GM21576 (cell line): Measurements from ENCODE around the gene GNG2.

Experiments
- ATAC-seq: cut with Tn5 transposase; IDR thresholded peaks from one replicate; pipeline ENCODE4 v1.9.1; 2021; ENCODE audit warnings: mild to moderate bottlenecking, moderate library complexity; ENCODE audit not compliant: unreplicated experiment

The GNG2 gene

DNA sequence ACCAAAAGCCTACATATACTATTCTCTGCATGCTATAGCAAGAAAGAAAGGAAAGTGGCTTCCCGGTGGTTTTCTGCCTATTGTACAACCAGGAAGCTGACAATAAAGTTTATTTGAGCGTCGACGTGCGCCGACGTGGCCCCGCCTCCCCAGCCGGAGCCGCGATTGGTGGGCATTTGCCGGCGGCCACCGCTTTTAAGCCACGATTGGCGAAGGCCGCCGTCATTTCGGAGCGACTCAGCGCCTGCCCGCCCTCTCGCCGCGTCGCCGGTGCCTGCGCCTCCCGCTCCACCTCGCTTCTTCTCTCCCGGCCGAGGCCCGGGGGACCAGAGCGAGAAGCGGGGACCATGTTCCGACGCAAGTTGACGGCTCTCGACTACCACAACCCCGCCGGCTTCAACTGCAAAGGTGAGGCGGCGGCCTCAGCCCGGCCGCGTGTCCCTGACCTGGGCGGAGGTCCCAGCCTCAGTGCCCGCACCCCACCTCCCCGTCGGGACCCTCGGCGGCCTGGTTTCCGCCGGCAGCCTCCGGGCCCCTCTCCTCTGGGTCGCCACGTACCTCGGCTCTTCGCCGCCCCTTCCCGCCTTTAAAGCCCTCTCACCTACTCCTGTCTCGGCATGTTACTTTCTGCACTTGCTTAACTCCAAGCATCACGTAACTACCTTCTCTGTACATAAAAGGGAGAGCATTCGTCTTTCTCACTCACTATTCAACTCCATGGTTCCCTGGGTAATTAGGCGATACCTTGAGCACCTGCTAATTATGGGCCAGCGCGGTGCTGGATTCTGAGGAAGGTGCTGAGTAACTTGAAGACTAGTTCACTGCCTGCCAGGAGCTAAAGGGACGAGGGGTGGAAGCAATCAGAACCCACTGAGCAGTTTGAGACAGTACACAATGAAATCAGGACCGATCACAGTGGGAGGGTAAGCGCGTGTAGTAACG is 129.2 kb downstream of the GNG2 start, which contains the start of gene RTRAF:
TSS of gene RTRAF (plus strand) at position 254 of the 942 bp plus-strand sequence. CDS start at position 348, 94 bp downstream.
- peak; percentile 95 for ATAC-seq

DNA sequence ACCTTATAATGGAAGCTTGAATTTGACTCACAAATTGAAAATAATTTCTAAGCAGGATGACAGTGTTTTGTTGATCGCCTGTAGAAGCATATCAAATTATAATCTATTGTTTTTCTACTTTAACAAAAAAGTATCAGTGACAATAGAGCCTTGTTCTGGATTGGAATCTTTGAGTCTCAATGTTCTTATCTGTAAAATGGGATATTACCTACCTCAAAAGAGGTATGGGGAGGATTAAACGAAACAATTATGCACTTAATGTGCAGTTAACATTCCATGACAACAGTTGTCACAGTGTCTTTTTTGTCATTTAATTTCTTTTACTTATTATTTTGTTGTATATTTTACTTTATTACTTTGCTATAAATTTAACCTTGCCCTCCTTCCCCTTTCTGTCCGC is 130.1 kb downstream of the GNG2 start:
- ATAC-seq, result no peak

GRCh38 chr14:51993285-51993920 is 133.0 kb downstream of the GNG2 start:
- ATAC-seq, result no peak

- no peak for ATAC-seq
These were observed 135.8 kb downstream of the GNG2 start for GRCh38 chr14:51996148-51996746.

GRCh38 chr14:51998348-51998747 is 137.9 kb downstream of the GNG2 start:
- no peak for ATAC-seq

DNA sequence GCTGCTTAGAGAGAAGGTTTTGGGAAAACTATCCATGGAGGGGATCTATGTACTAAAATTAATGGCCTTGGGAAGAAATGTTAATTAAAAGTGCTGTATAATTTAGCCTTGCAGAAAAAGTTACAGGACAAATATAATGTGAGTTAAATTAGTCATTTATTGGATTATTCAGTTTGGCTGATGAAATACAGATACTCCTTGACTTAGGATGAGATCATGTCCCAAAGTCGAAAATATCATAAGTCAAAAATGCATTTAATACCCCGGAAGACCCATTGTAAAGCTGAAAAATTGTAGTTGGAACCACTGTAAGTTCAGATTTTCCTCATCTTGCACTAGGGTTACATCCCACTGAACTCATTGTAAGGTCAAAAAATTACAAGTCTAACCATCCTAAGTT is 138.7 kb downstream of the GNG2 start:
- no peak for ATAC-seq

DNA sequence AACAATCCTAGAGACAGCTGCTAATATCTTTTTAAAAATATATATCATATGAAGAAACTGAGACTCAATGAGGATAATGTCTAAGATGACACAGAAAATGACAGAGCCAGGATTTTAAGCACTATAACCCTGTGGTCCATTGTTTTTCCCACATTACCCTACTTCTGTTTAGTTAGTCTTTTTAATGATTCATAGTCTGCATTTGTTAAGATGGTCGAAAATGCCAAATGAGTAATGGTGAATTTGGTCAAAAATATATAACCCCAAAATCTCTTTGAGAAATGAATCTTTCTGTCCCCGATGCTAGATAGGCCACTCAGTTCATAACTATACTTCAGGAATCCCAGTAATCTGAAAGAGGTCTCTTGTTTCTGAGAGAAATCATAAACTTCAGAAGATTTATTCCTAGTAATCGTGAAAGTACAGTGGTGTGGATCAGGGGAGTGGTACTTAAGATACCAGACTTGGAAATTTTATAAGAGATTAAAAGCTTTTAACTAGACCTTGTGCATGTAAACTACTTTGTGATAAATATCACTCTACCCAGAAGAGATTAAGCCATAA is 139.7 kb downstream of the GNG2 start:
- no peak for ATAC-seq

GRCh38 chr14:52000696-52001095 is 140.3 kb downstream of the GNG2 start:
- ATAC-seq, result no peak

DNA sequence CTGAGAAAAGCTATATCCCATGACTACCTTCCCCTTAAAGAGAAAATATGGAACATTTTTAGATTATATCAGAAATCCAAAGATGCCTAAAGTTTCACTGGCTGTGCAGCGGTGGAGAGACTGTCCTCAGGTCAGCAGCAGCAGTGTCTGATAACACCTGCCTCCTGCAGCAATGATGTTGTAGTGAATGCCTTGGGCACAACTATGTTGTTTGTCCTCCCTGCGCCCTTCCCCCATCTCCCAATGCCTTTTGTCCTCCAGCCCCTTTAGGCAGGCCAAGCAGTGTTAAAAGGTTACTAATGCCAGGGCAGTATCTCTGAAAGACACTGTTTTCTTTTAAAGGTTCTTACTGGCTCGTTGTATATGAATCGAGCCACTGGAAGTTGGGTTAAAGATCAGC is 142.1 kb downstream of the GNG2 start:
- ATAC-seq, result no peak

- no peak for ATAC-seq
These were observed 142.9 kb downstream of the GNG2 start for GRCh38 chr14:52003324-52003723.

DNA sequence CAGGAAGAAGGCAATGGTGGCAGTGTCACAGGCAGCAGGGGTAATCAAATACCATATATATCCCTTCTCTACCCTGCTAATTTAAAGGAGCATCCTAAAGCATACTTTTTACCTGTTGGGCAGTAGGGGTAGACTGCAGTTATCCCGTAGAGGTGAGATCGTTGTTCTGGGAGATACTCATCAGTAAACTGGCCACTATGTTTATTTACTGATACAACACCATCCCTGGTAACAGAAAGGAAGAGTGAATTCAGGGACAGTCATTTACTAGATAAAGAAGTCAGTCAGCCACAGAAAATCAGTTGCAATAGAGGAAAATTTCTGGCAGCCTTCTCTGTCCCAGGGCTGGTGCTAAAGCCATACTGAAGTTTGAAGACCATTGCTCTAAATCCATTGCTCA is 145.2 kb downstream of the GNG2 start:
- ATAC-seq, result no peak

GRCh38 chr14:52006361-52006760 is 145.9 kb downstream of the GNG2 start:
- no peak for ATAC-seq

DNA sequence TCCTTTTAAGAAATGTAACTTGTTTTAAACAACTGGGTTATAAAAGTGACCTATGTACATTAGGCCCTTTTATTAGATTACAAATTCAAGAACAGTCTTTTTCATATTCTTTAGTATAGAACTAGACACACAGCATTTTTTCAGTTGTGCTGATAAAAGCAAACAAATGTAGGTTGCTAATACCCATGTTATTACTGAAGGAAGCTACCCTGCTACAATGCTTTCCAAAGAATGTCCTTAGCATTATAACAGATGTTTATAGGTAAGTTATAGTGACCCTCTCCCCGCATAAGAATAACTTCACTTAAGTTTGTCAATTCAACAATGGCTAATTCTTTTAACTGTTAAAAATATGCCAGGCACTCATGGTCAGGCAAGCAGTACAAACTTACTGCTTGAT is 146.8 kb downstream of the GNG2 start:
- ATAC-seq, result no peak

GRCh38 chr14:52007637-52008036 is 147.2 kb downstream of the GNG2 start:
- ATAC-seq, result no peak

DNA sequence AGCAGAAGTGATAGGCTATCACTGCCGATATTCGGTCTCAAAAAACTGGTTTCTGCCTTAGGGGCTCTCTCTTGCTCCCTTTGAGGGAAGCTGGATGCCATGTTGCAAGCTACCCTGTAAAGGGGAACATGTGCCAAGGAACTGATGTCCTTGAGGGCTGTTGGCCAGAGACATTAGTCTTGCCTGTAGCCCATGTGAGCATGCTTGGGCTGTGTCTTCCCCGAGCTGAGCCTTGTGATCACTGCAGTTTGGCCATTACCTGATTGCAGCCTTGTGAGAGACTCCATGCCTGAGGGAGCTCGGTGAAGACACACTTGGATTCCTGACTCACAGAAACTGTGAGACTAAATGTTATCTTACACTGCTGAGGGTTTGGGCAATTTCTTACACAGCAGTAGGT is 147.7 kb downstream of the GNG2 start:
- ATAC-seq, result no peak

DNA sequence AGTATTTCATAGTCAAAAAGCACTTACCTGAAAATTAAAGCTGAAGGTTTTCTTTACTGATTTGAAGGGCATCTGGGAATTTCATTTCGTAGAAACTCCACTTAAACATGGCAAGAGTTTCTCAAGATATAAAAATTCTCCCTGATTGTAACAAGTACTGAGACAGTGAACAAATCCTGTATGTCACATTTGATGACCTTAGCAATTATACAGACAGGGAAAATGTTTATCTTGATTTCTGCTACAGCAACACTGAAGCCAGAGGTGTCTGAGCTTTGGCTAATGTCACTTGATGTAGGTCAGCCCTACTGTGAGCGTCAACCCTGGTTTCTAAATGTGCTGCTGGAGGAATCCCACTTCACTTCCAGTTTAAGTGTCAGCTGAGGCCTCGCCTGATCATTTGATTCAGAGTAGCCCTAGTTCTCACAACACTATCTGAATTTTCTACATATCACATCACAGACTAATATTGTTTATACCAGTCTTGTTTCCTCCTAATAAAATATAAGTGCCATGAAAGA is 149.8 kb downstream of the GNG2 start:
- no peak for ATAC-seq

- no peak for ATAC-seq
These were observed 151.1 kb downstream of the GNG2 start for GRCh38 chr14:52011523-52011922.

DNA sequence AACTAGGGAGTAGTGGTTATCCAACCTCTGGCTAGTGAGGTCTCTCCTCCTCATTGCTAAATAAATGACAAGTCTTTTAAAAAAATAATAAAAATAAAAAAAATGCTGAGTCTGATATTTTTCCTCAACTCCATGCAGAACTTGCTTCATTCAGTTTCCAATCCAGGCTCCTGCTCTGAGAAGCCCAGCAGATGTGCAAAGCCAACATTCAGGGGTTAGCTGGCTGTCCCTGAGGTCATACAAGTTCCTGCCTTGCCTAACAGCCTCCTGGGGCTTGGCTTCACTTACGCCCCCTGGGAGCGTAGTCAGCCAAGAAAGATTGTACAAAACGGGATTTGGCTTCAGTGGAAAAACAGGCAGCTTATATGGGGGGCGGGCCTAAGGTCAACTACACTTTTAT is 152.2 kb downstream of the GNG2 start:
- ATAC-seq, result no peak

GRCh38 chr14:52013984-52014600 is 153.7 kb downstream of the GNG2 start:
- ATAC-seq, result no peak

- no peak for ATAC-seq
These were observed 154.3 kb downstream of the GNG2 start for GRCh38 chr14:52014601-52015267.
